Mucosa of gallbladder (tissue), 1 donor: ENCODE measurements around the gene ZRANB1. TPM values are rescaled to one million over a fixed set of nuclear protein-coding genes. Genes with fewer than 3 reads are reported as not detected.

ENCODE experiments used
- DNase-seq: peaks from one replicate; pipeline ENCODE4 v3.0.0-alpha.2; 2020; ENCODE audit warnings: low spot score
- total RNA-seq: library from RNA; stranded (reverse); gene quantifications from one replicate; pipeline ENCODE4 v1.2.1, GENCODE V29; 2021
- donor health status: DM: no; HTN: no; CAD: no.

Gene ZRANB1
- total RNA-seq, 1 donor from 2014 or later: 17.7 TPM

GRCh38 chr10:124921261-124921660, 20.7 kb upstream of the ZRANB1 start:
- no peak for DNase-seq

- DNase-seq: no peak
Measured at GRCh38 chr10:124923684-124924083, 18.2 kb upstream of the ZRANB1 start.

DNA sequence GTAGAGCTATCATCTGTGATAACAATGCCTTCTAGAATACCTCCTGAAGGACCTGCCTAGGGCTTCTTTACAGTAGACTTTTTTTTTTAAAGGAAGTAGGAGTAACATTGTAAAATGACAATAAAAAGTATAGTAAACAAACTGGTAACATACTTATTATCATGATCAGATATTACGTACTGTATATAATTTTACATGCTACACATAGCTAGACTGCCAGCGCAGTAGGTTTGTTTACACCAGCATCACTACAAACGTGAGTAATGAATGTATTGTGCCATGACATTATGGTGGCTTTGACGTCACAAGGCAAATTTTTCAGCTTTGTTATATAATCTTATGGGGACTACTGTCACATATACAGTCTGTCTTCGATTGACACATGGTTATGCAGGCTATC, 15.4 kb upstream of the ZRANB1 start:
- DNase-seq: no peak

- DNase-seq: no peak
Measured at GRCh38 chr10:124928087-124928486, 13.8 kb upstream of the ZRANB1 start.

- DNase-seq: no peak
Measured at GRCh38 chr10:124928545-124928944, 13.4 kb upstream of the ZRANB1 start.

DNA sequence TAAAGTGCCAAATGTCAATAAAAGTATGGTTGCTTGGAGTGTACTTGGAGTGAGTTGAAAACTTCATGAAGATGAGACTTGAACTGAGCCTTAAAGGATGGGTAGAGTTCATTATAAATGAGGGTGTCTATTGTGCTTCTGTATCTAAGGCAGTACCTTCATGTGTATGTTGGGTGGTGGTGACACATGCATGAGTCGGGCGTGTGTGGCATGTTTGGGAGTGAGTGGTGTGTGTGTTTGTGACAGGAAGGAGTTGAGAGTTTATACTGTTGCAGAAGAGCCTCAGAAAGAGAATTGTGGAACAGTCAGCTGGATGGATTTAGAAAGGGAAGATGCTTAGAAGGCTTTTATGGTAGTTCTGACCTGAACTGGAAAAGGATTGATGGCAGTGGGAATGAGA, 6.0 kb upstream of the ZRANB1 start:
- no peak for DNase-seq

DNA sequence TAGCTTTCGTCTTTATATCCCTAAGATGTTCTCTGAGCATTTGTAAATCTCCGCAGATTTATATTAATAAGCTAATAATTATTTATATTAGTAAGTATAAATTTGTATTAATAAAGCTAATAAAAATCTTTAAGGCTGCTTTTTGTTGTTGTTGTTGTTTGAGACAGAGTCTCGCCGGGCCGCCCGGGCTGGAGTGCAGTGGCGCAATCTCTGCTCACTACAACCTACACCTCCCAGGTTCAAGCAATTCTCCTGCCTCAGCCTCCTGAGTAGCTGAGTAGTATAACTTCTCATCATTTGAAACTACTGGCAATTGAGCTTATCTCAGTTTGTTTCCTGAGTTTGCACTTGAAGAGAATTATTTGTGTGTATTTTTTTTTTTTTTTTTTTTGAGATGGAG, 5.1 kb upstream of the ZRANB1 start:
- DNase-seq: no peak

DNA sequence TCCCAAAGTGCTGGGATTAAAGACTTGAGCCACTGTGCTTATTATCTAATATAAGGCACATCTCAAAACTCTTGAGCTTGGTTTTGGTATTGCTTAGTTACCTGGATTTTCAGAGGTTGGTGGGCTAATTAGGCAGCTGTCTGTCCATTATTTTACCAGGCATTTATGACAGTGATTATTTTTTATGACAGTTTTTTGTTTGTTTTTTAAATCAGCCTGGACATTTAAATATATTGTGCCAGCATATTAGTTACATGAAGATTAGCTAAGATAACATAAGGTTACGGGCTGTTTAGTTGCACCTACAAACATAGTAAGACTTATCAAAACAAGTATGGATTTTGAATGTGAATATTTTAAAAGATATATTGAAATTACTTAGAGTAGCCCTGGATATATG, 2.6 kb upstream of the ZRANB1 start:
- no peak for DNase-seq

- no peak for DNase-seq
Measured at GRCh38 chr10:124942317-124943169, 620 bp downstream of the ZRANB1 start.

DNA sequence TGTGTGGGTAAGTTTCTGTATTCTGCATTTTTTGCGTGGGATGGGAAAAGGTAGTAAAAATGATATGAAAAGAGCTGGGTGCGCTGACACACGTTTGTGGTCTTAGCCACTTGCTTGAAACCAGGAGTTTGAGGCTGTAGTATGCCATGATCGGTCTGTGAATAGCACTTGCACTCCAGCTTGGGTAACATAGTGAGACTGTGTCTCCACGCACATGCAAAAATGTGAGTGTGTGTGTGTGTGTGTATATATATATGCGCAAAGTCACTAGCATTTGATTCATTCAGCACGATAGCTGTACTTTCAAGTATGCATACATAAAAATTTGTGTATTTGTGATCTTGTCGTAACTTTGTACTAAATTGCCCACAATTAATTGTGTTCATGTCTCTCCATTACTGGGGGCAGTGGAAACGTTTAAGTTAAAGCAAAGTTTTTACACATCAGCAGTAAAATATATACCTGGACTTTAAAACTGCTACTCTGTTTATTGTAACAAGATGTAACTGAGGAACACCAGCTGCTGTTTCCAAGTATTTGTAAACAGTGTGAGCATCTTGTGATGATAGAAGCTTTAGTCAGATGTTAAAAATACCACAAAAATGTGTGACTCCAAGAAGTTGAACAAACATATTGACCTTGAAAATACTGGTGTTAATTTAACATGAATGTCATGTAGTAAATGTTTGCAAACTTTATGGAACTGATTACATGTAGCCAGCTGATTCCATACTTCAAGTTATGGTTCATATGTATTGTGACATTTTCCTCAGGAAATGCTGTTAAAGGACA, 1.6 kb downstream of the ZRANB1 start:
- DNase-seq: no peak

- DNase-seq: no peak
Measured at GRCh38 chr10:124944982-124945381, 3.1 kb downstream of the ZRANB1 start.

GRCh38 chr10:124946945-124947344, 5.0 kb downstream of the ZRANB1 start:
- DNase-seq: peak; percentile 19

- no peak for DNase-seq
Measured at GRCh38 chr10:124949543-124949942, 7.6 kb downstream of the ZRANB1 start.

DNA sequence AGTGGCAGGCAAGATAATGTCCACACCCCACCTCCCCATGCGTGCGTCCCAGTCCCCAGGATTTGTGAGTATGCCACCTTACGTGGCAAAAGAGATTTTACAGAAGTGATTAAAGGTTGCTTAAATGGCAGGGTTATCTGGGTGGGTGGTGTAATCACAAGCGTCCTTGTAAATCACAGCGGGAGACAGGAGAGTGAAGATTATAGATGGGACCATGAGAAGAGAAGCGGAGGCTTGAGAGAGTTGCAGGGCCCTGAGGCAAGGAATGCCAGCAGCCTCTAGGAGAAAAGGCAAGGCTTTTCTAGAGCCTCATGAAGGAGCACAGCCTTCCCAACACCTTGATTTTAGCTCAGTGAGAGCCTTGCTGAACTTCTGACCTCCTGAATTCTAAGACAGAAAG, 10.2 kb downstream of the ZRANB1 start:
- DNase-seq: no peak

GRCh38 chr10:124953421-124953820, 11.5 kb downstream of the ZRANB1 start:
- DNase-seq: no peak

DNA sequence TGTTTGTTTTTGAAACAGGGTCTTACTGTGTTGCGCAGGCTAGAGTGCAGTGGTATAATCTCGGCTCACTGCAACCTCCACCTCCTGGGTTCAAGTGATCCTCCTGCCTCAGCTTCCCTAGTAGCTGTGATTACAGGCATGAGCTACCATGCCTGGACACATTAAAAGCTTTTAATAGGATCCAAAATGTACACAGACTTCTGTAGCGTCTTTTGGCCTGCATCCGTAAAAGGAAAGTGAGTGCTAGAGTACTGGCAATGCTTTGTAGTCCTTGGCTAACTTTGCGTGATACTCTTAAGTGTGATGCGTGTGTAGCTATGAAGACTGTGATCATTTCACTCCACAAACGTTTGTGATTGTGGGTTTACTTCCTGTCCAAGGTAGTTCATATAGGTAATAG, 13.3 kb downstream of the ZRANB1 start:
- DNase-seq: no peak

DNA sequence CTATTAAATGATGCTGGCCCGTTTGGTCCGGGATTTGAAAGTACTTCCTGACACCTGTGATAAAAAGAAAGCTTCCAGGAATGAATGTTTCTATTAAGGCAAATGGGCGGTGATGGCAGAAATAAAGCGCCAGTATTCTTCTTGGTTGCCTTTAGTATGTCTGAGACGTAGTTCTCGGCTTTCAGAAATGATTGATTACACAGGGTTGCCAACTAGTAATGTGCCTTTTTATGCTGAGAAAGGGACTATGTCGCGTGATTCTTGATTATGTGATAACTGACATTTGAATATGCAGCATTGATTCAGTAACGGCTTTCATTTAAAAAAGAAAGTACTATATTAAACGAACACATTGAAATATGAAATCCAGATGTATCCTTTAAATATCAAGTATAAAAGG, 13.9 kb downstream of the ZRANB1 start:
- no peak for DNase-seq

DNA sequence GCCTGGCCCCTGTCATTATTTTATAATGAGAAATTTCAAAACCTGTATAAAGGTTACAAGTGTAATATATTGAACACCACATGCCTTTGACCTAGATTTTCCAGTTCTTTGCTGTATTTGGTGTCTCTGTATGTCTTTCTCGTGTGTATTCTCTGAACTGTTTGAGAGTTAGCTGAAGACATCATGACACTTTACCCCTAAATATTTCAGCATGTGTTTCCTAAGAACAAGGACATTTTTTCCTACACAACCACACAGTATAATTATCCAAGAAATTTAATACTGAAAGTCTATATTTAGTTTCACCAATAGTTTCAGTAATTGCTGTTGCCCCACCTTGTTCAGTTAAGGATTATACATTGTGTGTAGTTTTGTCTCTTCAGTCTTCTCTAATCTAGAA, 14.8 kb downstream of the ZRANB1 start:
- DNase-seq: no peak

DNA sequence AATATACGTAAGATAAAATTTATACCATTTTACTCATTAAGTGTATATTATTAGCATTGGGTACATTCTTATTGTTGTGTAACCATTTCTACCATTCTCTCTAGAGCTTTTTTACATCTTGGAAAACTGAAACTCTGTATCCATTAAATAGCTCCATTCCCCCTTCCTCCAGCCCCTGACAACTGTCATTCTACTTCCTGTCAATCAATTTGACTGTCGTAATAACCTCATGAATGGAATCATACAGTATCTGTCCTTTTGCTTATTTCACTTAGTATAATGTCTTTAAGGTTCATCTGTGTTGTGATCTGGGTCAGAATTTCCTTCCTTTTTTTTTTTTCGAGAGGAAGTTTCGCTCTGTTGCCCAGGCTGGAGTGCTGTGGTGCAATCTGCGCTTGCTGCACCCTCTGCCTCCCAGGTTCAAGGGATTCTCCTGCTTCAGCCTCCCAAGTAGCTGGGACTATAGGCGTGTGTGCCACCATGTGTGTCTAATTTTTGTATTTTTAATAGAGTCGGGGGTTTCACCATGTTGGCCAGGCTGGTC, 15.6 kb downstream of the ZRANB1 start:
- no peak for DNase-seq

DNA sequence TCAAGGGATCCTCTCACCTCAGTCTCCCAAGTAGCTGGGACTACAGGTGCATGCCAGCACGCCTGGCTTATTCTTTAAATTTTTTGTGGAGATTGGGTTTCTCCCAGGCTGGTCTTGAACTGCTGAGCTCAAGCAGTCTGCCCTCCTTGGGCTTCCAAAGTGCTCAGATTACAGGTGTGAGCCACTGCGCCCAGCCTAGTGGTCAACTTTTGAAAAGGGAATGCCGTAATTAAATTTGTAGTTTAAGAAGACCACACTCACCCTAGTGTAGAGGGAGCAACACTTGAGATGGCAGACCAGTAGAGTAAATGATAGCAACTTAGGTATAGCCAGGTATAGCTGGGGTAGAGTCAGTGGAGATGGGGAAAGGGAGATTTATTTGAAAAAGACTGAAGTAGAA, 17.6 kb downstream of the ZRANB1 start:
- DNase-seq: no peak

DNA sequence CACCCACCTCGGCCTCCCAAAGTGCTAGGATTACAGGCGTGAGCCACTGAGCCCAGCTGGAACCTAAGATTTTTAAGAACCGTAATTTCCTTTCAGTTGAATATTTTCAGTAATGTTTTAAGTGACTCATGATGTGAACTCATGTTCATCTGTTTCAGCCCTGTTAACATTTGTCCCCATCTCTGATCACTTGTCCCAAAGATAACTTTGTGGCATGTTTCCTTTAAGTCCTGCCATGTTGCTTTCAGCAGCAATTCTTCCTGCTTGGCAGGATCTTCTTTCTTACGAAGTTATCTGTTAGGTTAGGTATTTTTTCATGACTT, 19.3 kb downstream of the ZRANB1 start:
- DNase-seq: no peak

GRCh38 chr10:124962421-124962820, 20.5 kb downstream of the ZRANB1 start:
- no peak for DNase-seq
